SH-SY5Y (cell line): ENCODE measurements around the gene HNRNPLL.

ENCODE experiments used
- GATA2 ChIP-seq: IDR thresholded peaks from 2 replicates; pipeline ENCODE4 v1.6.1; 2011; ENCODE audit warnings: mild to moderate bottlenecking, low read depth, low read length
- GATA3 ChIP-seq: IDR thresholded peaks from 2 replicates; pipeline ENCODE4 v1.6.1; 2011; ENCODE audit warnings: low read depth, mild to moderate bottlenecking, low read length, moderate library complexity

DNA sequence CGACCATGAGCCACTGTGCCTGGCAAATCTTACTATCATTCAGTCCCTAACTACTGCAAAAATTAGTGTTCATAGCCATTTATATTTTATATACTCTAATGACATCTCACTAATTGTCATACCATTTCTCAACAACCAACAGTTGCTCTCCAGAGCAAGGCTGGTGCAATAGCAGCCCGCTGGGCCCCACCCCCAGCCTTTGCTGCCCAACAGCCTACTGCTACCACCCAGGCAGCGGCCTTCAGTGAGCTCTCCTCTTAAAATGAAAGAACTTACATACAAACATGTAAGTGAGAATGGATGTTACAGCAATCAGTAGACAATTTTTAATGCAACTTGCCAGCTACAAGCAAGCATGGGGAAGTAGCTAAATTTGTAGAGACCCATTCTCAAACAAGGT is 90.5 kb downstream of the HNRNPLL start:
- TF ChIP-seq GATA3 (no peak), GATA2 (no peak)
